GM12891 (cell line): Measurements from ENCODE around the gene RBM4.

Source experiments
- DNase-seq: peaks from one replicate; pipeline ENCODE4 v3.0.0; 2011; ENCODE audit warnings: low spot score; ENCODE audit not compliant: insufficient read length
- FAIRE-seq: peaks from 2 replicates; lab custom pipeline; 2011; peaks lifted over from hg19 to GRCh38; lab: Jason Lieb, UNC
- PAX5 ChIP-seq: IDR thresholded peaks from 2 replicates; pipeline ENCODE4 v1.6.1; 2011; ENCODE audit warnings: low read length, moderate library complexity, mild to moderate bottlenecking; ENCODE audit not compliant: insufficient read depth, severe bottlenecking
- POLR2A ChIP-seq: IDR thresholded peaks from 2 replicates; pipeline ENCODE4 v1.6.1; 2011; ENCODE audit warnings: low read depth, low read length, control low read depth
- POLR2AphosphoS5 ChIP-seq: IDR thresholded peaks from 2 replicates; pipeline ENCODE4 v1.6.1; 2011; ENCODE audit warnings: low read depth, low read length, control low read depth
- POU2F2 ChIP-seq: IDR thresholded peaks from 2 replicates; pipeline ENCODE4 v1.6.1; 2011; ENCODE audit warnings: low read depth, mild to moderate bottlenecking, control low read depth, low read length, moderate library complexity
- SPI1 ChIP-seq: IDR thresholded peaks from 2 replicates; pipeline ENCODE4 v1.6.1; 2011; ENCODE audit warnings: low read depth, low read length, control low read depth
- TAF1 ChIP-seq: IDR thresholded peaks from 2 replicates; pipeline ENCODE4 v1.6.1; 2011; ENCODE audit warnings: low read depth, low read length, control low read depth

The RBM4 gene

DNA sequence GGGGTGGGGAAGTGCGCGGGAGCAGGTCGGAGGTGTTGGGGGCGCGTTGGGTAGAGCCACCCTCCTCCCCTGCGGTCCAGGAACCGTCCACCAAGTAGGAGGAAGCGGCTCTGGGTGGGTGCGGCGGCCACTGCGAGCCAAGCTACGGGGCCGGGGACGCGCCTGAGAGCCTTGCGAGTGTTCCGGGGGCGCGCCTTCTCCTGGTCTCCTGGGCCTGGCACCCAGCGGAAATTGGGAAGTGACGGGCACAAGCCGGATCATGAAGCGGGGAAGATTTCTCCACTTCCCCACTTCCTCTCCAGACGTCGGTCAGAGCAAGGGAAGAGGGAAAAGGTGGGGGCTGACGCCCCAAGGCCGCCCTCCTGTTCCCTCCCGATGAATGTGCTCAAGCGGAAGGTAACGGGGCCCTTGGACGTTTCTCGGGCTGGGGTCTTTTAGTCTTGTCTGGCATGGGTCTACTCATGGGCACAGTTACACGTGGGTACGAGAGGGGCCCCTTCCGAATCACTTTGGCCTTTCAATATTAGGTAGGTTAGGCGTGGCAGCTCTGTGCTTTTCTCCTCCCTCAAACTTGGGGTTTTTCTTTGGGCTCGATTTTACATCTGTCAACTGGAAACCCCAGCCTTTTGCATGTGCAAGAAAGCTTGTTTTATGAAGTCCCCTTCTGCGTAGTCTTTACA lies 21.2 kb upstream of the RBM4 start:
- 0 out of 2 replicates have a peak, but pooled peaks have one; percentile 12 for TF ChIP-seq POU2F2
- peak; percentile 31; the same call in 1 of the 2 replicates for TF ChIP-seq SPI1
- TF ChIP-seq POLR2AphosphoS5: no peak
- FAIRE-seq (no peak), DNase-seq (no peak)

DNA sequence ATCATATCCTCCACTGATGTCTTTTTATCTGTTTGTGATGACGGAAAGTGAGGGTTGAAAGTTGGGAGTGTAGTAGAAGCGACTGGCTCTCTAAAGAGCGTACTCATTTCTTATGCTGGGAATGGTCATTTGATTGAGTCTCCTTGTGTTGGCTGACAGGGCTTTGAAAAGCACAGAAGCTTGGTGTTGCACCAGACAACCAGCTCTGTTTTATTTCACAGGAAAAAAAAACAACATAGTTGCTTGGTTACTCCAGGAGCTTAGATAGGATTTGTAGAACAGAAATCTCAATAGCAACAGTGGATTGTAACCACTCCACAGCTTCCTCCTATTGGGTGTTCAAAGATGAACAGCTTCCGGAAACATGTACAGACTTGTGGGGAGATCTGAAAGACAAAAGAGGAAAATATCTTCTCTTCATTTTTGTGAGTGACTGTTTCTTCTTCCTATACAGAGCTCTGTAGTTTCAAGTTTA lies 19.4 kb upstream of the RBM4 start:
- FAIRE-seq (no peak), DNase-seq (no peak)

DNA sequence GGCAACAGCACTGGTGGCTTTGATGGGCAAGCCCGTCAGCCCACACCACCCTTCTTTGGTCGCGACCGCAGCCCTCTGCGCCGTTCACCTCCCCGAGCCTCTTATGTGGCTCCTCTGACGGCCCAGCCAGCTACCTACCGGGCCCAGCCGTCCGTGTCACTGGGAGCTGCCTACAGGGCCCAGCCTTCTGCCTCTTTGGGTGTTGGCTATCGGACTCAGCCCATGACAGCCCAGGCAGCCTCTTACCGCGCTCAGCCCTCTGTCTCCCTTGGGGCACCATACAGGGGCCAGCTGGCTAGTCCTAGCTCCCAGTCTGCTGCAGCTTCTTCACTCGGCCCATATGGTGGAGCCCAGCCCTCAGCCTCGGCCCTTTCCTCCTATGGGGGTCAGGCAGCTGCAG lies 14.1 kb upstream of the RBM4 start:
- TF ChIP-seq POLR2AphosphoS5 (no peak), TAF1 (no peak), POU2F2 (no peak), POLR2A (no peak), SPI1 (no peak), PAX5 (no peak)
- FAIRE-seq (no peak), DNase-seq (no peak)

More for the DNA sequence above, 19.4 kb upstream of the RBM4 start:
- no peak for TF ChIP-seq POLR2A
- TF ChIP-seq TAF1: no peak
- TF ChIP-seq PAX5: no peak
- no peak for TF ChIP-seq POU2F2
- no peak for TF ChIP-seq SPI1

DNA sequence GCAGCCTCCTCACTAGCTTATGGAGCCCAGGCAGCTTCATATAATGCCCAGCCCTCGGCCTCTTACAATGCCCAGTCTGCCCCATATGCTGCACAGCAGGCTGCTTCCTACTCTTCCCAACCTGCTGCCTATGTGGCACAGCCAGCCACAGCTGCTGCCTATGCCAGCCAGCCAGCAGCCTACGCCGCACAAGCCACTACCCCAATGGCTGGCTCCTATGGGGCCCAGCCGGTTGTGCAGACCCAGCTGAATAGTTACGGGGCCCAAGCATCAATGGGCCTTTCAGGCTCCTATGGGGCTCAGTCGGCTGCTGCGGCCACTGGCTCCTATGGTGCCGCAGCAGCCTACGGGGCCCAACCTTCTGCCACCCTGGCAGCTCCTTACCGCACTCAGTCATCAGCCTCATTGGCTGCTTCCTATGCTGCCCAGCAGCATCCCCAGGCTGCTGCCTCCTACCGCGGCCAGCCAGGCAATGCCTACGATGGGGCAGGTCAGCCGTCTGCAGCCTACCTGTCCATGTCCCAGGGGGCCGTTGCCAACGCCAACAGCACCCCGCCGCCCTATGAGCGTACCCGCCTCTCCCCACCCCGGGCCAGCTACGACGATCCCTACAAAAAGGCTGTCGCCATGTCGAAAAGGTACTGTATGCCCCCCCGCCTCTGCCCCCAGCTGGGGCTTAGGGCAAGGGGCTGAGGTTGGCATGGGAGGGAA lies 13.3 kb upstream of the RBM4 start:
- DNase-seq (no peak), FAIRE-seq (no peak)
- TF ChIP-seq POLR2A (0 out of 2 replicates have a peak, but pooled peaks have one; percentile 13), SPI1 (no peak)

DNA sequence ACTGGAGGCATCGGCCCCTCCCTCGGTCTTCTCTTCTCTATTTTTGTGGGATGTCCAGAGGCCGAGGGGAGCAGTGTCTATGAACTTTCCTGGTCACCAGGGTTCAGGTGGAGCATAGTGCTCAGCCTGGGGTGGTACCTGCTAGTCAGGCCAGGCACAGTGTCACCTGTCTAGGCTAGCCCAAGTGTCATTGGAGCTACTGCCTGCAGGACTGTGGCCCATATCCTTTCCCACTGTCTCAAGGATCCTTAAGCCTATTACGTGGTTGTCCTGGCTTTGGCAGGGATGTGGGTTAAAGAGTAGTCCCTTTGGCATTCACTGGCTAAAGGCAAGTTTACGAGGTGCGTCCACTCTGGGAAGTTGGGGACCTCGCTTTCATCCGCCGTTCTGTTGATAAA lies 12.8 kb upstream of the RBM4 start:
- DNase-seq (no peak), FAIRE-seq (no peak)
- TF ChIP-seq POLR2A (peak; percentile 61), POU2F2 (no peak)

DNA sequence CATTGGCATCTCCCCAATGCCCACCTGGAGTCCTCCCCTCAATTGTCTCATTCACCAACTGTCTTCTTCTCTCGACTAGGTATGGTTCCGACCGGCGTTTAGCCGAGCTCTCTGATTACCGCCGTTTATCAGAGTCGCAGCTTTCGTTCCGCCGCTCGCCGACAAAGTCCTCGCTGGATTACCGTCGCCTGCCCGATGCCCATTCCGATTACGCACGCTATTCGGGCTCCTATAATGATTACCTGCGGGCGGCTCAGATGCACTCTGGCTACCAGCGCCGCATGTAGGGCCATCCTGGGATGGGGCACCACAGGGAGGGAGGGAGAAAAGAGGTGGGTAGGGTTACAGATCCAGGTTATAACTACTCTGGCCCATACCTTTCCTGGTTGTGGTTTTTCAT lies 12.1 kb upstream of the RBM4 start:
- FAIRE-seq: no peak
- DNase-seq: no peak
- TF ChIP-seq POLR2AphosphoS5 (no peak; the same call in 1 of the 2 replicates), SPI1 (no peak), TAF1 (no peak), POU2F2 (no peak), POLR2A (no peak), PAX5 (no peak)

DNA sequence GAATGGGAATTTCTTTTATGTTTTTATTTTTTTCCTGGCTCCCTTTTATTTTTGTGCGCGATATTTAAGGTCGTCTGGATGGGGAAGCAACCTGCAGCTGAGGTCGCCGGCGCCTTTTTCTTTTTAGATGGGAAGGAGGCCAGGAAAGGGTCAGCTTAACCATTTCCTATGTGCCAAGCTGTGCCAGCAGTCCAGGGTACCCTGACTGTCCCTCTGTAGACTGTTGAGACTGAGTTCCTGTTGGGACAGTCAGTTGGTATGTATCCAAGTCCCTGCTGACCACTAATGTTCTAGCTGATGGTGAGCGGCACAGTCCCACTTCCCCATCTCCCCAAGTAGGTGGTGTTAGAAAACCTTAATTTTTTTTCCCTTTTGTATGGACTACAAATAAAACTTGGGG lies 11.6 kb upstream of the RBM4 start:
- no peak for DNase-seq
- no peak for FAIRE-seq
- TF ChIP-seq SPI1 (no peak), TAF1 (no peak), POLR2AphosphoS5 (no peak), PAX5 (no peak), POLR2A (no peak)

DNA sequence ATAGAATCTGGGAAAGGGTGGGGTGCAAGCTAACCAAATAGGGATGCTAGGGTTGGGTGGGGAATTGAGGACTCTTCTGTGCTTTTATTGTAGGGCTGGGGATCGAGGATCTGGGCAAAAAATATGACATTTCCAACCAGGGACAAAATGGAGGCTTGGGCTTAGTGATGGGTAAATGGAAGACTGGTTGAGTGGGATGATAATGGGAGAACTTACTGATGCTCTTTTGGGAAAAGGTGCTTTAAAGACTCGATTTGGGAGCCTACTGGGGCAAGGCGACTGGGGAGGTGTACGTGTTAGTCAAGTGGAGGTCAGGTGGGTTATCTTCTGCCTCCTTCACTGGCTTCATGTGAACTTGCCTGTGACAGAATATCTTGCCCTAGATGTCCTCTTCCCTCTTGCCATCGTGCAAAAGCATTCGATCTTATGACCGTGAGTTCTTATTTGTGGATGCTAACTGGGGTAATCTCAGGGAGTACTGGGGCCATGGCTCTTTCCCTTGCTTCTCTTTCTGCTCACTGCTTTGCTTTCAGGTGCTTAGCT lies 10.4 kb upstream of the RBM4 start:
- FAIRE-seq (no peak), DNase-seq (no peak)
- 0 out of 2 replicates have a peak, but pooled peaks have one; percentile 10 for TF ChIP-seq POLR2AphosphoS5
- TF ChIP-seq POLR2A: 0 out of 2 replicates have a peak, but pooled peaks have one; percentile 18
- TF ChIP-seq TAF1: no peak
- TF ChIP-seq PAX5: no peak

DNA sequence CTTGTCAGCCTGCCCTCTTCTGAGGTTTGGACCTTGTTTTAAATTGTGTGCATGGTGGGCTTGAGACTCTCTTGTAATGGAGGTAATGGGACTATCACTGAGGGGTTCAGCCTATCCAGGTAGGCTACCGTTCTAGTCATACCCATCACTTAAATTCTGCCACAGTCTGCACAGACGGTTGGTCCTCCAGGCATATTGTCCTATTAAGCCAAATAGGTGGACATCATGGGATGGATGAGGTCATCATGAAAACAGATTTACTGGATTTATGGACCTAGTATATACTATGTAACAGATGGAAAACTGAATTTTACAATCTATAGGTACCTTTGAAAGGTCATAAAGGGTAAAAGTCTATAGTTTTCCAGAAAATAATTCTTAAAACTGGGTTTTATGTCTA lies 9.1 kb upstream of the RBM4 start:
- DNase-seq: no peak
- FAIRE-seq: no peak
- TF ChIP-seq POU2F2: no peak
- TF ChIP-seq TAF1: no peak
- no peak for TF ChIP-seq SPI1
- no peak for TF ChIP-seq PAX5
- TF ChIP-seq POLR2A: no peak
- no peak for TF ChIP-seq POLR2AphosphoS5

DNA sequence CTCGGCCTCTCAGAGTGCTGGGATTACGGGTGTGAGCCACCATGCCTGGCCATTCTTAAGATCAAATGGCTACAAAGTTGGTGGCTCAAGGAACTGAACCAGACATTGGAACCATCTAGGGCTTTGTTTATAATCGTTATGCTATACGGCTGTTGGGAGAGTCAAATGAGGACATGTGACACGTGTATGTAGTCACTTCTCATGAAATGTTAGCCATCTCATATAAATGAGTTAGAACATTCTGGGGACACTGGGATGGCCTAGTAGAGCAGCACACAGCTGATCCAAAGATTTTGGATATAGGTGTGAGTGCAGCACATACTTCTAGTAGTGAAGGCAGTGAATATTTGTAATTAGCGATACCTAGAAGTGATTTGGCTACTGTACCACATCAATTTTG lies 6.6 kb upstream of the RBM4 start:
- FAIRE-seq: no peak
- DNase-seq: no peak
- TF ChIP-seq SPI1 (no peak), POU2F2 (no peak), POLR2A (no peak; the same call in 1 of the 2 replicates), PAX5 (no peak), POLR2AphosphoS5 (peak; percentile 16; the same call in 1 of the 2 replicates), TAF1 (no peak)
